NB4 (cell line): ENCODE results near the gene TPH1.
A peak's percentile ranks its signal among the peaks of the same experiment; 100 is the strongest.

Experiments used
- DNase-seq: peaks from one replicate; pipeline ENCODE4 v3.0.0; 2010; ENCODE audit warnings: low read depth
- H3K4me3 ChIP-seq: one replicate; pipeline ENCODE4 v1.5.1; 2011; ENCODE audit warnings: mild to moderate bottlenecking, low read depth, low read length, moderate library complexity
- MYC ChIP-seq: IDR thresholded peaks from 2 replicates; pipeline ENCODE4 v1.6.1; 2011; ENCODE audit warnings: low read depth, low read length
- POLR2A ChIP-seq: IDR thresholded peaks from 2 replicates; pipeline ENCODE4 v1.6.1; 2011; ENCODE audit warnings: mild to moderate bottlenecking; ENCODE audit not compliant: insufficient read length; ENCODE audit errors: extremely low read depth
- TF ChIP-seq, protein P1 (sequence below): IDR thresholded peaks from 2 replicates; pipeline ENCODE4 v1.6.1; 2011; ENCODE audit warnings: low read depth, low read length
- TF ChIP-seq, protein P2 (sequence below): IDR thresholded peaks from one replicate; pipeline ENCODE4 v1.5.1; 2012; ENCODE audit warnings: low read depth, low read length

The TPH1 gene

GRCh38 chr11:18019650-18020049, 26.4 kb downstream of the TPH1 start:
- TF ChIP-seq POLR2A (no peak), MYC (no peak)
- TF ChIP-seq, protein P1, sequence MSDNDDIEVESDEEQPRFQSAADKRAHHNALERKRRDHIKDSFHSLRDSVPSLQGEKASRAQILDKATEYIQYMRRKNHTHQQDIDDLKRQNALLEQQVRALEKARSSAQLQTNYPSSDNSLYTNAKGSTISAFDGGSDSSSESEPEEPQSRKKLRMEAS, result no peak
- TF ChIP-seq, protein P2, sequence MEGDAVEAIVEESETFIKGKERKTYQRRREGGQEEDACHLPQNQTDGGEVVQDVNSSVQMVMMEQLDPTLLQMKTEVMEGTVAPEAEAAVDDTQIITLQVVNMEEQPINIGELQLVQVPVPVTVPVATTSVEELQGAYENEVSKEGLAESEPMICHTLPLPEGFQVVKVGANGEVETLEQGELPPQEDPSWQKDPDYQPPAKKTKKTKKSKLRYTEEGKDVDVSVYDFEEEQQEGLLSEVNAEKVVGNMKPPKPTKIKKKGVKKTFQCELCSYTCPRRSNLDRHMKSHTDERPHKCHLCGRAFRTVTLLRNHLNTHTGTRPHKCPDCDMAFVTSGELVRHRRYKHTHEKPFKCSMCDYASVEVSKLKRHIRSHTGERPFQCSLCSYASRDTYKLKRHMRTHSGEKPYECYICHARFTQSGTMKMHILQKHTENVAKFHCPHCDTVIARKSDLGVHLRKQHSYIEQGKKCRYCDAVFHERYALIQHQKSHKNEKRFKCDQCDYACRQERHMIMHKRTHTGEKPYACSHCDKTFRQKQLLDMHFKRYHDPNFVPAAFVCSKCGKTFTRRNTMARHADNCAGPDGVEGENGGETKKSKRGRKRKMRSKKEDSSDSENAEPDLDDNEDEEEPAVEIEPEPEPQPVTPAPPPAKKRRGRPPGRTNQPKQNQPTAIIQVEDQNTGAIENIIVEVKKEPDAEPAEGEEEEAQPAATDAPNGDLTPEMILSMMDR, result no peak
- no peak for DNase-seq

GRCh38 chr11:18016789-18017188, 29.3 kb downstream of the TPH1 start:
- DNase-seq, result no peak

More at GRCh38 chr11:18019650-18020049, 26.4 kb downstream of the TPH1 start:
- no peak overlapping the region for H3K4me3 ChIP-seq

GRCh38 chr11:18014876-18015275, 31.2 kb downstream of the TPH1 start:
- TF ChIP-seq POLR2A, result no peak
- TF ChIP-seq, protein P1, result no peak
- TF ChIP-seq, protein P2, result no peak
- TF ChIP-seq MYC, result no peak
- DNase-seq, result no peak
- no peak overlapping the region for H3K4me3 ChIP-seq

More at GRCh38 chr11:18016789-18017188, 29.3 kb downstream of the TPH1 start:
- no peak overlapping the region for H3K4me3 ChIP-seq
- TF ChIP-seq, protein P2, result no peak
- no peak for TF ChIP-seq POLR2A
- no peak for TF ChIP-seq MYC
- TF ChIP-seq, protein P1, result no peak

DNA sequence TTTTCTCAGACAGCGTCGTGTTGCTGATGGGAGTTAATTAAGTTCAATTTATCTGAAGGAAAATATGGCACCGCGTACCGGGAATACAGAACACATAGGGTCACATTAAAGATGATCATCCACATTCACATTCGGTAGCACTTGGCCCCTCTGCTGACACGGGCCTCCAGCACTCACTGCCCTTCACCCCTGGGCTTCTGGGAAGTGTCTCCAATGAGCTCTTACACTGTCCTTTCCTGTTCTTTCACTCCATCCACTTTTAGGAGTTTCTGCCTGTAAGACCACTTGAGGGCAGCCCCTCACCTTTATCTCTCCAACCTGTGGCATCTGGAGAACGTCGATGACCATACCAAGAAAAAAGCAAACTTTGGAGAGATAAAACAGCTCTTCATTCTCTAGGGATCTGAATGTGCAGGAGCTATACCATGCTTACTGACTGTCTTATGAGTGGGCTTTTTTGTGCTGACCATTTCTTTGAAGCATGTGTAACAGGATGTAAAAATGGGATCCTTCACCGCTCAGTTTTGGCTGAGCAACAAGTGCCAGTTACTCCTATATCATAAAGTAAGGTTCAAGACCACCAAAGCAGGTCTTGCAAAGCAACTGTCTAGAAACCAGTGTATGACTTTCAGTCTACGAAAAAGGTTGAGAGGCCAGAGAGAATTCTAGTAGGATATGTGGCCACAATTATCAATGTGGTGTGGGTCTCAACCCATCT, 32.1 kb downstream of the TPH1 start:
- peak; percentile 20 for DNase-seq
- TF ChIP-seq, protein P1, result no peak
- no peak for TF ChIP-seq MYC

DNA sequence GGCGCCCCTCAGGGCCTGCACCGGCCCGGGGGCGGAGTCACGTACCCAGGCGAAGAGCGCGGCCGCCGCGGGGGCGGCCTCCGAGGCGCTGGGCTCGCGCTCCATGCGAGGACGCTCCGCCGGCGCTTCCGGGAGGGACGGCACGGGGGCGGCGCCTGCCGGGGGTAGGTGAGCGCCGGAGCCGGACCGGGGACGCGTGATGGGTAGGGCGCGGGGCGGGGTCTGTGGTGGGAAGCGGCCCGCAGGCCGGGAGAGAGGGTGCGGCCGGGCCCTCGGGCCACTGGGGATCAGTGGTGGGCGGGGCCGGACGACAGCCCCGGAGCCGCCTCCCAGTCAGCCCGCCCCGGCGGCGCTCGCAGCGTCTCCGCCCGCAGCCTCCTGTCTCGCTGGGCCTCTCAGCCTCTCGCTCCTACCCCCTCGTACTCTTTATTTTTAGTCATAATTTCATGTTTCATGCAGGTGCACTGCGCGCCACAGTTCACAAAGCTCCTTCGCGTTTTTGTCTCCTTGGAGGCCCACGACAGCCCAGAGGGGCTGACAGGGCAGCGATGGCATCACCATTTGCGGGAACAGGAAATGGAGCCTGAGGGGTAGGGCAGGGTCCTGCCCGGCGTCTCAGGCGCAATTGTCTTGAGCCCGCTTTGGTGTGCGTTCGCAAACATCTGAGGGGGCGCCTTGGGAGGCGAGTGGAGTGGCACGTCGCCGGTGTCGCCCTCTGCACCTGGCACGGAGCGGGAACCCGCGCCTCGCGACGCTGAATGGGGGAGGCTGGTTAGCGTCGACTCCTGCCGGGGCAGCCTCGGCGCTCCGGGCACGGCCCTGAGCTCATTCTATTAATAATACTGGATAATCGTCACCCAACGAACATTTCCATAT, 32.9 kb downstream of the TPH1 start, which contains the start of gene SERGEF:
SERGEF (minus strand) TSS at position 142 of the 876 bp plus-strand sequence; CDS start at position 105, 37 bp downstream.
- TF ChIP-seq, protein P2, result no peak
- TF ChIP-seq, protein P1, result peak; percentile 30
- TF ChIP-seq POLR2A, result peak; percentile 89
- TF ChIP-seq MYC, result peak; percentile 41
- H3K4me3 ChIP-seq, result peak within 1 kb of the TSS; percentile 75
- peak; percentile 95 for DNase-seq

More for the DNA sequence above, 32.1 kb downstream of the TPH1 start:
- peak overlapping the region; percentile 75 for H3K4me3 ChIP-seq
